HEK293 (cell line): Measurements from ENCODE around the gene NR3C2.

Experiments used
- CTCF ChIA-PET: fragments of 350-600 bp; formaldehyde crosslinking; extraction: SDS; loops from one replicate; lab custom pipeline; 2021; ENCODE audit warnings: antibody characterized with exemption; lab: Yijun Ruan, JAX
- POLR2A ChIA-PET: fragments of 300-600 bp; formaldehyde crosslinking; extraction: SDS; loops from one replicate; lab custom pipeline; 2020; ENCODE audit warnings: antibody characterized with exemption, inconsistent platforms; lab: Yijun Ruan, JAX
- H3K27ac ChIP-seq: fragments of 200-500 bp; sonication (Bioruptor generic); 2 replicates; pipeline ENCODE4 v1.5.1; 2014; ENCODE audit warnings: low read depth, low read length, control low read depth, inconsistent platforms; ENCODE audit errors: extremely low read depth
- H3K36me3 ChIP-seq, 2 experiments: fragments of 200-500 bp in 1 of 2; sonication (Bioruptor generic) in 1 of 2; 1 replicate in 1 of 2; 2 replicates in 1 of 2; pipeline ENCODE4 v1.5.1; 2014 to 2017; ENCODE audit warnings: inconsistent platforms in 2 of 2, low read length in 2 of 2; ENCODE audit not compliant: control insufficient read depth in 2 of 2, insufficient read depth in 1 of 2
- H3K4me1 ChIP-seq: fragments of 200-500 bp; sonication (Bioruptor generic); 2 replicates; pipeline ENCODE4 v1.5.1; 2014; ENCODE audit warnings: mild to moderate bottlenecking, low read length, inconsistent platforms; ENCODE audit not compliant: control insufficient read depth, insufficient read depth
- H3K4me3 ChIP-seq: 2 replicates; pipeline ENCODE4 v1.5.1; 2011; ENCODE audit warnings: low read depth, mild to moderate bottlenecking, control low read depth, low read length, moderate library complexity
- H3K9me3 ChIP-seq: fragments of 200-500 bp; sonication (Bioruptor generic); 2 replicates; pipeline ENCODE4 v1.5.1; 2014; ENCODE audit warnings: low read depth, low read length, inconsistent platforms; ENCODE audit not compliant: control insufficient read depth, insufficient read depth
- CTCF ChIP-seq: fragments of 450-650 bp; formaldehyde crosslinking; IDR thresholded peaks from 2 replicates; pipeline ENCODE4 v1.5.1; 2016; ENCODE audit warnings: missing biosample characterization, missing genetic modification characterization
- FEZF1 ChIP-seq: fragments of 450-650 bp; formaldehyde crosslinking; IDR thresholded peaks from 2 replicates; pipeline ENCODE4 v1.5.1; 2016; ENCODE audit warnings: missing biosample characterization, missing genetic modification characterization
- PRDM6 ChIP-seq: fragments of 450-650 bp; formaldehyde crosslinking; IDR thresholded peaks from 2 replicates; pipeline ENCODE4 v1.5.1; 2017; ENCODE audit warnings: missing biosample characterization, missing genetic modification characterization
- SP3 ChIP-seq: fragments of 450-650 bp; formaldehyde crosslinking; IDR thresholded peaks from 2 replicates; pipeline ENCODE4 v1.5.1; 2016; ENCODE audit warnings: missing biosample characterization, missing genetic modification characterization
- SP7 ChIP-seq: fragments of 450-650 bp; formaldehyde crosslinking; IDR thresholded peaks from 2 replicates; pipeline ENCODE4 v1.5.1; 2016; ENCODE audit warnings: missing biosample characterization, missing genetic modification characterization
- WT1 ChIP-seq: fragments of 450-650 bp; formaldehyde crosslinking; IDR thresholded peaks from 2 replicates; pipeline ENCODE4 v1.5.1; 2016; ENCODE audit warnings: missing biosample characterization, missing genetic modification characterization
- ZBTB1 ChIP-seq: fragments of 450-650 bp; formaldehyde crosslinking; IDR thresholded peaks from 2 replicates; pipeline ENCODE4 v1.5.1; 2016; ENCODE audit warnings: missing biosample characterization, missing genetic modification characterization
- ZNF133 ChIP-seq: fragments of 450-650 bp; formaldehyde crosslinking; IDR thresholded peaks from 2 replicates; pipeline ENCODE4 v1.5.1; 2016; ENCODE audit warnings: missing biosample characterization, missing genetic modification characterization
- ZNF248 ChIP-seq: fragments of 450-650 bp; formaldehyde crosslinking; IDR thresholded peaks from 2 replicates; pipeline ENCODE4 v1.5.1; 2017; ENCODE audit warnings: missing biosample characterization, missing genetic modification characterization
- ZNF398 ChIP-seq: fragments of 450-650 bp; formaldehyde crosslinking; IDR thresholded peaks from 2 replicates; pipeline ENCODE4 v1.5.1; 2017; ENCODE audit warnings: missing biosample characterization, missing genetic modification characterization
- ZNF433 ChIP-seq: fragments of 450-650 bp; formaldehyde crosslinking; IDR thresholded peaks from 2 replicates; pipeline ENCODE4 v1.5.1; 2016; ENCODE audit warnings: missing biosample characterization, missing genetic modification characterization, low read depth
- ZNF514 ChIP-seq: fragments of 450-650 bp; formaldehyde crosslinking; IDR thresholded peaks from 2 replicates; pipeline ENCODE4 v1.5.1; 2016; ENCODE audit warnings: missing biosample characterization, missing genetic modification characterization
- ZNF548 ChIP-seq: fragments of 450-650 bp; formaldehyde crosslinking; IDR thresholded peaks from 2 replicates; pipeline ENCODE4 v1.5.1; 2016; ENCODE audit warnings: missing biosample characterization, missing genetic modification characterization
- ZNF600 ChIP-seq: fragments of 450-650 bp; formaldehyde crosslinking; IDR thresholded peaks from 2 replicates; pipeline ENCODE4 v1.5.1; 2016; ENCODE audit warnings: missing biosample characterization, missing genetic modification characterization
- ZNF629 ChIP-seq: fragments of 450-650 bp; formaldehyde crosslinking; IDR thresholded peaks from 2 replicates; pipeline ENCODE4 v1.5.1; 2017; ENCODE audit warnings: missing biosample characterization, missing genetic modification characterization
- ZNF707 ChIP-seq: fragments of 450-650 bp; formaldehyde crosslinking; IDR thresholded peaks from 2 replicates; pipeline ENCODE4 v1.5.1; 2016; ENCODE audit warnings: missing biosample characterization, missing genetic modification characterization
- ZNF777 ChIP-seq: fragments of 450-650 bp; formaldehyde crosslinking; IDR thresholded peaks from 2 replicates; pipeline ENCODE4 v1.5.1; 2017; ENCODE audit warnings: missing biosample characterization, missing genetic modification characterization, borderline replicate concordance
- ZSCAN30 ChIP-seq: fragments of 450-650 bp; IDR thresholded peaks from 2 replicates; pipeline ENCODE4 v1.5.1; 2018; ENCODE audit warnings: missing biosample characterization, mild to moderate bottlenecking, missing genetic modification characterization, moderate library complexity
- ZSCAN5A ChIP-seq: fragments of 450-650 bp; formaldehyde crosslinking; IDR thresholded peaks from 2 replicates; pipeline ENCODE4 v1.5.1; 2016; ENCODE audit warnings: missing biosample characterization, missing genetic modification characterization

NR3C2 gene

DNA sequence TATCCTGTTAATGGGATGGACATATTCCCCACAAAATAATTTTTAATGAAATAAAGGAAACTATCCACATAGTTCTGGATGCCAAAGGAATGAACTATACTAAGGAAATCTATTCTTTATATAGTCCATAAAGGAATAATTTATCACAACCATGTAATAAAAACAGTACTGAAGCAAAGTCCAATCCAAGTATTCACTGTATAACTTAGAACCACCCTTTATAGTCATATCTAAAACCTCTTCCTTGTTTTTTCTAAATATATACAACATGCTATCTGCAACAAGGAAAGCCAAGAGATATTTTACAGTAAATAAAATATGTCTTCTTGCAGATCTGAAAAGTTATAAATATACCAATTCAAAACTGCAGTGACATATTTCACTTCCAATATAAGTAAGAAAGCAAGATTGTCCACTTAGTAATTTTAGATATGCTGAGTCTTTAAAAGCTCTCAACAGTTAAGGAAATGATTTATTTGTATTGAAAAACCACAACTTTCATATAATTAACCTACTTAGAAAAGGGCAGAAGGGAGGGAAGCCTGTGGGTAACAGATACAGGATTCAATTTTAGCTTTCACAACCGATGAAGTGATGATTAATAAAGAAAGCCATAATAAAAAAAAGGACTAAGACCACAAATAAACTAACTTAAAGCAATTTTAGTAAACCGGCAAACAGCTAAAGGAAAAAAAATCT is 8.0 kb downstream of the NR3C2 start:
- Histone ChIP-seq H3K4me3 (no peak overlapping the region), H3K4me1 (peaks cover 20% of the 10 kb centered on the region), H3K27ac (no peak overlapping the region), H3K9me3 (no peaks in the 10 kb centered on the region), H3K36me3 (no peaks in the 10 kb centered on the region)
- POLR2A ChIA-PET, result no interaction called here
- TF ChIP-seq ZSCAN5A, result no peak
- no peak for TF ChIP-seq CTCF
- TF ChIP-seq FEZF1 (tag by site-specific recombination), result 0 out of 2 replicates have a peak, but pooled peaks have one; percentile 10
- TF ChIP-seq ZNF548 (tag by site-specific recombination), result no peak
- no peak for TF ChIP-seq ZNF133 (tag by site-specific recombination)
- TF ChIP-seq ZSCAN30, result no peak
- TF ChIP-seq ZBTB1 (tag by site-specific recombination), result no peak
- no peak for TF ChIP-seq ZNF777 (tag by site-specific recombination)
- TF ChIP-seq WT1 (tag by site-specific recombination), result 0 out of 2 replicates have a peak, but pooled peaks have one; percentile 32
- 0 out of 2 replicates have a peak, but pooled peaks have one; percentile 34 for TF ChIP-seq PRDM6 (tag by site-specific recombination)
- TF ChIP-seq ZNF433 (tag by site-specific recombination), result no peak
- no peak for TF ChIP-seq ZNF248 (tag by site-specific recombination)
- TF ChIP-seq, all 188 proteins: peak for 3
- CTCF ChIA-PET, result no interaction called here

GRCh38 chr4:148431401-148431800 is 10.8 kb downstream of the NR3C2 start:
- ChIA-PET CTCF (no interaction called here), POLR2A (no interaction called here)
- TF ChIP-seq SP3 (no peak), ZNF600 (tag by site-specific recombination) (no peak), ZNF398 (tag by site-specific recombination) (no peak), ZNF707 (tag by site-specific recombination) (no peak), ZNF629 (tag by site-specific recombination) (no peak), ZNF514 (tag by site-specific recombination) (no peak), SP7 (tag by site-specific recombination) (no peak)
- H3K9me3 ChIP-seq, result no peaks in the 10 kb centered on the region
- H3K27ac ChIP-seq, result no peak overlapping the region
- no peaks in the 10 kb centered on the region; a peak in 1 of 3 replicates for H3K36me3 ChIP-seq
- no peak overlapping the region for H3K4me3 ChIP-seq
- H3K4me1 ChIP-seq, result peaks cover 20% of the 10 kb centered on the region
